ENCODE measurements around the gene WFDC1. TPM values are rescaled to one million over a fixed set of nuclear protein-coding genes. Genes with fewer than 3 reads are reported as not detected.

WFDC1 gene, protein sequence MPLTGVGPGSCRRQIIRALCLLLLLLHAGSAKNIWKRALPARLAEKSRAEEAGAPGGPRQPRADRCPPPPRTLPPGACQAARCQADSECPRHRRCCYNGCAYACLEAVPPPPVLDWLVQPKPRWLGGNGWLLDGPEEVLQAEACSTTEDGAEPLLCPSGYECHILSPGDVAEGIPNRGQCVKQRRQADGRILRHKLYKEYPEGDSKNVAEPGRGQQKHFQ
- total RNA-seq = not detected
- total RNA-seq (2013) = not detected
- 0 to 0.10 (median 0) reads per million in 29 experiments for total RNA-seq

DNA sequence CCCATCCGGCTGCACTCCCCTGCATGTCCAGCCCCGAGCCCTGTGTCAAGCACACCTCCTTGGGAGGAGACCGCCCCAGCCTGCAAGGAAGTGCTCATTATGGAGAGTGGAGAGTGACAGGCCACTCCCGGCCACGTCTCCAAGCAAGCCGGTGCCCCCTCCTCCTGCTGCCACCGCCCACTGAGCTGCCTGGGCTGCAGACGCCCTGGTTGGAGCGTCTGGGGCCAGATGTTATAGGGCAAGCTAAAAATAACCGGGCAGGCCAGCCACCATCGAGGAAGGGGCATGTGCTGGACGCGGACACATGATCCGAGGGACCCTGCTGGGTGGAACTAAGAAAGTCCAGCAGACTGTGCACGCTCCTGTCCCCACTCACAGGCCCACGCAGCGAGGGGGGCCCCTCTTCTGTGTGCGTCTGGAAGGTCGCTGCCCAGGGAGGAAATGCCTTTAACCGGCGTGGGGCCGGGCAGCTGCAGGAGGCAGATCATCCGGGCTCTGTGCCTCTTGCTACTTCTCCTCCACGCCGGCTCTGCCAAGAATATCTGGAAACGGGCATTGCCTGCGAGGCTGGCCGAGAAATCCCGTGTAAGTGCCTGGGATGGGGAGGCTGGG, at the start of gene WFDC1:
Gene WFDC1, plus strand, starts transcription at position 348 of the 612 bp plus-strand sequence. Its CDS starts 94 bp downstream, at position 442.
- DNase-seq (no peak), ATAC-seq (replicated peaks in 1 of 4) (peak in 3 of 4 experiments; percentile 27 to 40 (median 37))
- H3K4me3 ChIP-seq (ENCODE audit: control insufficient read depth in 1 of 2, extremely low read depth in 1 of 2, low read length in 1 of 2) = no peak within 1 kb of the TSS
- Mint-ChIP-seq H3K36me3 (no peaks in the 10 kb centered on the region), H3K9me3 (no peaks in the 10 kb centered on the region), H3K4me3 (peak within 1 kb of the TSS in 2 of 3 donors; percentile 13 to 53), H3K27me3 (peaks cover 51 to 64% of the 10 kb centered on the region in 2 donors), H3K4me1 (peaks cover 13 to 14% (median 13%) of the 10 kb centered on the region in 3 donors), H3K27ac (no peak within 1 kb of the TSS)
- no peak within 1 kb of the TSS for H3K27ac ChIP-seq (ENCODE audit: low read length)
- POLR2A ChIA-PET = no interaction called here
- H3K9me3 ChIP-seq = no peaks in the 10 kb centered on the region
- WGBS (ENCODE audit: insufficient coverage) = 6% methylated on average over 19 of the region's 29 CpGs
- no peaks in the 10 kb centered on the region for H3K36me3 ChIP-seq (ENCODE audit: control insufficient read depth in 2 of 2, extremely low read depth in 1 of 2, insufficient read depth in 1 of 2, low read length in 1 of 2)
- H3K4me1 ChIP-seq (ENCODE audit: control insufficient read depth in 1 of 2, extremely low read depth in 1 of 2, insufficient read depth in 2 of 2, low read length in 2 of 2) = peaks cover 0 to 10% of the 10 kb centered on the region in 2 experiments
- H3K27me3 ChIP-seq (replicated peaks in 1 of 2; ENCODE audit: control insufficient read depth in 2 of 2, extremely low read depth in 1 of 2, insufficient read depth in 2 of 2, low read length in 1 of 2) = peaks cover 0 to 59% of the 10 kb centered on the region in 2 experiments
- CTCF ChIA-PET = interaction anchor here in 1 of 2 donors (0.6 kb wide), 1 partner anchor 452 kb away, joined by 4 read pairs; no protein-coding TSS in a partner anchor

DNA sequence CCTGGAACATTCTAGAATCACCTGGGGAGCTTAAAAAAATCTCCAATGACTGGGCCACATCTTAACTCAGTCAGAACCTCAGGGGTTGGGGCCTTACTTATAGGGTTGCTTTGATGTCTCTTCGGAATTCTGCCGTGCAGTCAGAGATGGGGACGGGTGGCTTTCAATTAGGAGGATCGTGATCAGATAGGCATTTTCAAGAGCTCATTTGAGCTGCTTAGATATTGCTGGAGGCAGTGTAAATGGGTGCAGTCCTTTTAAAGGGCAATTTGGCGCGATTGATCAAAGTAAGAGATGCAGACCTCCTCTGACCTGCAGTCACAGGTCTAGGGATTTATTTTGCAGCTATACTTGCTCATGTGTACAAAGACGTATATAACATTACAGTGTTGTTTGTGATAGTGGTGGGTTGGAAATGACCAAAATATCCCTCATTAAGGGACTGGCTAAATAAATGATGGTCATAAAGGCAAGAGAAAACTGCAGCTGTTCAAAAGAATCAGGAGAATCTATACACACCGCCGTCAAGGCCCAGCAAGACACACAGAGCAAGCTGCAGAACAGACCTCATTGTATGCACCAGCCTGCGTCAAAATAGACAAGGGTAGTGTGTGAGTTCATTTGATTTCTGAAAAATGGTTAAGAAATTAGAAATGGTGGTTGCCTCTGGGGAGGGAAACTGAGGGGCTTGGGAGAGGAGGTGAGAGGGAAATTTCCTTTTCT, 48.6 kb upstream of the WFDC1 start:
- POLR2A ChIA-PET = no interaction called here
- no peak for DNase-seq

DNA sequence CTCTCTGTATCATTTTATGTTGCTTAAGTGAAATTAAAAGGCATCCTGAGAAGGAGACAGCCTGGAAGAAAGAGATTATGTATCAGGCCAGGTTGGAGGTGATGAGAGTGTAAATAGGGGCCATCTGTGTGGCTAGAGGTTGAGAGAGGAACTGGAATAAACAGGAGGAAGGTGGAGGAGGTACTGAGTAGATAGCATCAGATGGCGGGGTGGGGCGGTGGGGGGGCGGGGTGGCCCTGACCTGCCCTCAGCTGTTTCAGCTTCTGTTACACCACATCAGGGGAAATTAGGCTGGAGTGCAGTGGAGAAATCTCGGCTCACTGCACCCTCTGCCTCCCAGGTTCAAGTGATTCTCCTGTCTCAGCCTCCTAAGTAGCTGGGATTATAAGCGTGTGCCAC, 48.0 kb upstream of the WFDC1 start:
- no peaks in the 10 kb centered on the region for H3K4me1 ChIP-seq (ENCODE audit: control insufficient read depth in 1 of 2, extremely low read depth in 1 of 2, insufficient read depth in 2 of 2, low read length in 2 of 2)
- Mint-ChIP-seq H3K9me3 (peaks cover 0 to 4% (median 0%) of the 10 kb centered on the region in 3 donors), H3K4me3 (no peak overlapping the region), H3K36me3 (peaks cover 4% of the 10 kb centered on the region), H3K27me3 (peaks cover 33 to 35% of the 10 kb centered on the region in 2 donors), H3K27ac (no peak overlapping the region), H3K4me1 (no peaks in the 10 kb centered on the region)
- H3K36me3 ChIP-seq (ENCODE audit: control insufficient read depth in 2 of 2, extremely low read depth in 1 of 2, insufficient read depth in 1 of 2, low read length in 1 of 2) = no peaks in the 10 kb centered on the region
- WGBS (ENCODE audit: insufficient coverage) = 100% methylated on average over 1 of the region's 5 CpGs
- H3K27ac ChIP-seq (ENCODE audit: low read length) = no peak overlapping the region
- peaks cover 0 to 30% of the 10 kb centered on the region in 2 experiments for H3K27me3 ChIP-seq (replicated peaks in 1 of 2; ENCODE audit: control insufficient read depth in 2 of 2, extremely low read depth in 1 of 2, insufficient read depth in 2 of 2, low read length in 1 of 2)
- ChIA-PET CTCF (no interaction called here), POLR2A (no interaction called here)
- DNase-seq = no peak
- no peaks in the 10 kb centered on the region for H3K9me3 ChIP-seq
- no peak for ATAC-seq (replicated peaks in 1 of 4)
- H3K4me3 ChIP-seq (ENCODE audit: control insufficient read depth in 1 of 2, extremely low read depth in 1 of 2, low read length in 1 of 2) = no peak overlapping the region

More for the DNA sequence above, 48.6 kb upstream of the WFDC1 start:
- Mint-ChIP-seq H3K36me3 (peaks cover 4% of the 10 kb centered on the region), H3K27ac (no peak overlapping the region), H3K4me1 (no peaks in the 10 kb centered on the region), H3K27me3 (peaks cover 33 to 35% of the 10 kb centered on the region in 2 donors), H3K9me3 (peaks cover 0 to 4% (median 0%) of the 10 kb centered on the region in 3 donors), H3K4me3 (no peak overlapping the region)
- CTCF ChIA-PET = no interaction called here
- no peak overlapping the region for H3K27ac ChIP-seq (ENCODE audit: low read length)
- H3K4me3 ChIP-seq (ENCODE audit: control insufficient read depth in 1 of 2, extremely low read depth in 1 of 2, low read length in 1 of 2) = no peak overlapping the region
- 92% methylated on average over 6 of the region's 10 CpGs for whole genome bisulfite sequencing (ENCODE audit: insufficient coverage)
- H3K36me3 ChIP-seq (ENCODE audit: control insufficient read depth in 2 of 2, extremely low read depth in 1 of 2, insufficient read depth in 1 of 2, low read length in 1 of 2) = no peaks in the 10 kb centered on the region
- H3K9me3 ChIP-seq = no peaks in the 10 kb centered on the region
- H3K27me3 ChIP-seq (replicated peaks in 1 of 2; ENCODE audit: control insufficient read depth in 2 of 2, extremely low read depth in 1 of 2, insufficient read depth in 2 of 2, low read length in 1 of 2) = peaks cover 0 to 29% of the 10 kb centered on the region in 2 experiments
- no peaks in the 10 kb centered on the region for H3K4me1 ChIP-seq (ENCODE audit: control insufficient read depth in 1 of 2, extremely low read depth in 1 of 2, insufficient read depth in 2 of 2, low read length in 2 of 2)
- ATAC-seq (replicated peaks in 1 of 4) = no peak

DNA sequence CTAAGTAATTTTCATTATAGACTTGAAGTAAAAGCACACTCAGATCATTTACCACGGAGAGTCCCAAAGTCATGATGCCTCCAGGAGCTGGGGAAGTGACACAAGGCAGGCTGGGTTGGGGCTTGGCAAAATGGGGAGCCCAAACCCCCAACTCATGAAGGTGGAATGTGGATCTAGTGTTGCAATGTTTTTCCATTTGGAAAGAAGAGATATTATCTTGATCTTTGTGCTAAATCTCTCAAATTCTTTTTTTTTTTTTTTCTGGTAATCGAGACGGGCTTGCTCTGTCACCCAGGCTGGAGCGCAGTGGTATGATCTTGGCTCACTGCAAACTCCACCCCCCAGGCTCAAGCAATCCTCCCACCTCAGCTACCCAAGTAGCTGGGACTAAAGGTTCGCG, 47.3 kb upstream of the WFDC1 start:
- no peak for DNase-seq
- Histone ChIP-seq H3K9me3 (no peaks in the 10 kb centered on the region), H3K4me1 (ENCODE audit: control insufficient read depth in 1 of 2, extremely low read depth in 1 of 2, insufficient read depth in 2 of 2, low read length in 2 of 2) (no peaks in the 10 kb centered on the region), H3K4me3 (ENCODE audit: control insufficient read depth in 1 of 2, extremely low read depth in 1 of 2, low read length in 1 of 2) (no peak overlapping the region), H3K36me3 (ENCODE audit: control insufficient read depth in 2 of 2, extremely low read depth in 1 of 2, insufficient read depth in 1 of 2, low read length in 1 of 2) (no peaks in the 10 kb centered on the region), H3K27ac (ENCODE audit: low read length) (no peak overlapping the region), H3K27me3 (replicated peaks in 1 of 2; ENCODE audit: control insufficient read depth in 2 of 2, extremely low read depth in 1 of 2, insufficient read depth in 2 of 2, low read length in 1 of 2) (peaks cover 0 to 34% of the 10 kb centered on the region in 2 experiments)
- WGBS (ENCODE audit: insufficient coverage) = no CpG with 5 or more reads among the region's 6 CpGs
- Mint-ChIP-seq H3K27ac (no peak overlapping the region), H3K27me3 (peaks cover 37 to 38% of the 10 kb centered on the region in 2 donors), H3K36me3 (peaks cover 4% of the 10 kb centered on the region), H3K4me1 (no peaks in the 10 kb centered on the region), H3K4me3 (no peak overlapping the region), H3K9me3 (peaks cover 0 to 4% (median 0%) of the 10 kb centered on the region in 3 donors)
- no peak for ATAC-seq (replicated peaks in 1 of 4)
- ChIA-PET POLR2A (no interaction called here), CTCF (no interaction called here)

GRCh38 chr16:84247844-84248243, 46.8 kb upstream of the WFDC1 start:
- CTCF ChIA-PET = no interaction called here

GRCh38 chr16:84252184-84252583, 42.5 kb upstream of the WFDC1 start:
- H3K27ac Mint-ChIP-seq = no peak overlapping the region

More at GRCh38 chr16:84247844-84248243, 46.8 kb upstream of the WFDC1 start:
- Mint-ChIP-seq H3K4me3 (no peak overlapping the region), H3K27ac (no peak overlapping the region), H3K9me3 (peaks cover 0 to 4% (median 0%) of the 10 kb centered on the region in 3 donors), H3K36me3 (peaks cover 4% of the 10 kb centered on the region), H3K4me1 (no peaks in the 10 kb centered on the region), H3K27me3 (peaks cover 35 to 40% of the 10 kb centered on the region in 2 donors)
- no peaks in the 10 kb centered on the region for H3K36me3 ChIP-seq (ENCODE audit: control insufficient read depth in 2 of 2, extremely low read depth in 1 of 2, insufficient read depth in 1 of 2, low read length in 1 of 2)
- DNase-seq (no peak), ATAC-seq (replicated peaks in 1 of 4) (no peak)
- WGBS (ENCODE audit: insufficient coverage) = 79% methylated on average over 4 of the region's 5 CpGs
- peaks cover 0 to 31% of the 10 kb centered on the region in 2 experiments for H3K27me3 ChIP-seq (replicated peaks in 1 of 2; ENCODE audit: control insufficient read depth in 2 of 2, extremely low read depth in 1 of 2, insufficient read depth in 2 of 2, low read length in 1 of 2)
- POLR2A ChIA-PET = no interaction called here
- no peaks in the 10 kb centered on the region for H3K9me3 ChIP-seq
- H3K4me3 ChIP-seq (ENCODE audit: control insufficient read depth in 1 of 2, extremely low read depth in 1 of 2, low read length in 1 of 2) = no peak overlapping the region
- no peaks in the 10 kb centered on the region for H3K4me1 ChIP-seq (ENCODE audit: control insufficient read depth in 1 of 2, extremely low read depth in 1 of 2, insufficient read depth in 2 of 2, low read length in 2 of 2)
- H3K27ac ChIP-seq (ENCODE audit: low read length) = no peak overlapping the region

More at GRCh38 chr16:84252184-84252583, 42.5 kb upstream of the WFDC1 start:
- Histone ChIP-seq H3K36me3 (ENCODE audit: control insufficient read depth in 2 of 2, extremely low read depth in 1 of 2, insufficient read depth in 1 of 2, low read length in 1 of 2) (no peaks in the 10 kb centered on the region), H3K4me1 (ENCODE audit: control insufficient read depth in 1 of 2, extremely low read depth in 1 of 2, insufficient read depth in 2 of 2, low read length in 2 of 2) (no peaks in the 10 kb centered on the region), H3K27ac (ENCODE audit: low read length) (no peak overlapping the region), H3K4me3 (ENCODE audit: control insufficient read depth in 1 of 2, extremely low read depth in 1 of 2, low read length in 1 of 2) (no peak overlapping the region), H3K9me3 (no peaks in the 10 kb centered on the region), H3K27me3 (replicated peaks in 1 of 2; ENCODE audit: control insufficient read depth in 2 of 2, extremely low read depth in 1 of 2, insufficient read depth in 2 of 2, low read length in 1 of 2) (peaks cover 2 to 24% of the 10 kb centered on the region in 2 experiments)
- ATAC-seq (replicated peaks in 1 of 4) = no peak
- no peak overlapping the region for H3K4me3 Mint-ChIP-seq
- H3K36me3 Mint-ChIP-seq = no peaks in the 10 kb centered on the region
- 63% methylated on average over 7 of the region's 7 CpGs for WGBS (ENCODE audit: insufficient coverage)
- DNase-seq = no peak
- H3K4me1 Mint-ChIP-seq = no peaks in the 10 kb centered on the region
- no peaks in the 10 kb centered on the region for H3K9me3 Mint-ChIP-seq
- POLR2A ChIA-PET = no interaction called here
- H3K27me3 Mint-ChIP-seq = peaks cover 33 to 40% of the 10 kb centered on the region in 2 donors
- CTCF ChIA-PET = no interaction called here
